ENCODE data around the gene ARHGAP15.

ARHGAP15 gene

GRCh38 chr2:143481733-143482132 is 352.5 kb downstream of the ARHGAP15 start:
- DNase-seq (ENCODE audit: low spot score), result no peak

GRCh38 chr2:143482316-143482715 is 353.1 kb downstream of the ARHGAP15 start:
- DNase-seq (ENCODE audit: low spot score), result no peak

- DNase-seq (ENCODE audit: low spot score), result no peak
Observed at GRCh38 chr2:143482771-143483170, 353.6 kb downstream of the ARHGAP15 start.

GRCh38 chr2:143486976-143487375 is 357.8 kb downstream of the ARHGAP15 start:
- no peak for DNase-seq (ENCODE audit: low spot score)

- no peak for DNase-seq (ENCODE audit: low spot score)
Observed at GRCh38 chr2:143489145-143489544, 359.9 kb downstream of the ARHGAP15 start.

GRCh38 chr2:143491131-143491530 is 361.9 kb downstream of the ARHGAP15 start:
- no peak for DNase-seq (ENCODE audit: low spot score)

GRCh38 chr2:143493339-143493738 is 364.1 kb downstream of the ARHGAP15 start:
- no peak for DNase-seq (ENCODE audit: low spot score)

- no peak for DNase-seq (ENCODE audit: low spot score)
Observed at GRCh38 chr2:143497726-143498125, 368.5 kb downstream of the ARHGAP15 start.

- DNase-seq (ENCODE audit: low spot score), result no peak
Observed at GRCh38 chr2:143498496-143498895, 369.3 kb downstream of the ARHGAP15 start.

GRCh38 chr2:143499061-143499460 is 369.8 kb downstream of the ARHGAP15 start:
- no peak for DNase-seq (ENCODE audit: low spot score)

- no peak for DNase-seq (ENCODE audit: low spot score)
Observed at GRCh38 chr2:143501106-143501676, 372.0 kb downstream of the ARHGAP15 start.

GRCh38 chr2:143503280-143503679 is 374.1 kb downstream of the ARHGAP15 start:
- DNase-seq (ENCODE audit: low spot score), result no peak

GRCh38 chr2:143504397-143504796 is 375.2 kb downstream of the ARHGAP15 start:
- no peak for DNase-seq (ENCODE audit: low spot score)

GRCh38 chr2:143505542-143505941 is 376.3 kb downstream of the ARHGAP15 start:
- DNase-seq (ENCODE audit: low spot score), result no peak

- DNase-seq (ENCODE audit: low spot score), result peak; percentile 72
Observed at GRCh38 chr2:143513081-143513480, 383.9 kb downstream of the ARHGAP15 start.

GRCh38 chr2:143514413-143514812 is 385.2 kb downstream of the ARHGAP15 start:
- no peak for DNase-seq (ENCODE audit: low spot score)

GRCh38 chr2:143515318-143515717 is 386.1 kb downstream of the ARHGAP15 start:
- no peak for DNase-seq (ENCODE audit: low spot score)

- DNase-seq (ENCODE audit: low spot score), result peak; percentile 8
Observed at GRCh38 chr2:143519521-143519920, 390.3 kb downstream of the ARHGAP15 start.

GRCh38 chr2:143521396-143521795 is 392.2 kb downstream of the ARHGAP15 start:
- DNase-seq (ENCODE audit: low spot score), result no peak

GRCh38 chr2:143522699-143523098 is 393.5 kb downstream of the ARHGAP15 start:
- DNase-seq (ENCODE audit: low spot score), result no peak

- no peak for DNase-seq (ENCODE audit: low spot score)
Observed at GRCh38 chr2:143524119-143524553, 394.9 kb downstream of the ARHGAP15 start.

GRCh38 chr2:143524559-143525401 is 395.6 kb downstream of the ARHGAP15 start:
- DNase-seq (ENCODE audit: low spot score), result no peak

- peak; percentile 20 for DNase-seq (ENCODE audit: low spot score)
Observed at GRCh38 chr2:143525402-143525860, 396.2 kb downstream of the ARHGAP15 start.

All from Ammon's horn (tissue), 1 donor.